ENCODE measurements around the gene PRRX2. TPM values are rescaled to one million over a fixed set of nuclear protein-coding genes. Genes with fewer than 3 reads are reported as not detected.
"Not testable (repeated sequence)": the region's sequence is repeated elsewhere in the genome, so short reads cannot be mapped to it uniquely, and the experiment has no call there.

The PRRX2 gene
- total RNA-seq, 1 experiment from 2014 or later = 7.6 TPM

DNA sequence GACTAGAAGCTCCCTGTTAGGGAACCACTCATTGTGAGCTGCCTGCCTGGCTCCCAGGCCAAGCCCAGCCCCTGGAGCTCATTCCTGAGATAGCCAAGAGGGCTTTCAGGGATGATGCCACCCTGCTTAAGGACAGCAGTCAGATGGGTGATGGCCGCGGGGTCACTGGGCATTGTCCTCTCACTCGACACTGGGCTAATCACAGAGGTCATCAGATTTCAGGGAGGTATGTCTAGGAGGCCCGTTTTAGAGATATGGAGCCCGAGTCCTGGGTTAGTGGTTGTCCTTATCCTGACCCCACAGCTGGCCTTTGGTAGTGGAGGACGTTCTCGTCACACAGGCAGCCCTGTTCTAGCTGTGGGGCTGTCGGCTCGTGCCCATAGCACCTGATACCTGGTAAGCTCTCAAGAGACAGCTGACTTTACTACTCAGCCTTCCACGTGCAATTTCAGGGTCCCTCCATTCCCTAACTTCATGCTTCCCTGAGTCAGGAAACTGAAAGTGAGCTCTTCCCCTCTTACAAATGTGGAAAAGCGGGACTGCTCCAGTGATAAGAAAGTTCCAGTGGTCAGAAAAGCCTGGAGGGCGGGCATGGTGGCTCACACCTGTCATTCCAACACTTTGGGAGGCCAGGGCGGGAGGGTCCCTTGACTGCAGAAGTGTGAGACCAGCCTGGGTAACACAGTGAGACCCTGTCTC, 94.5 kb downstream of the PRRX2 start:
- in situ Hi-C loops (cut with HindIII; ENCODE audit: low pct_unique_long_range_greater_than_20kb, low sequenced_read_pairs) = no loop called here
- no peak for DNase-seq (ENCODE audit: low read depth)

DNA sequence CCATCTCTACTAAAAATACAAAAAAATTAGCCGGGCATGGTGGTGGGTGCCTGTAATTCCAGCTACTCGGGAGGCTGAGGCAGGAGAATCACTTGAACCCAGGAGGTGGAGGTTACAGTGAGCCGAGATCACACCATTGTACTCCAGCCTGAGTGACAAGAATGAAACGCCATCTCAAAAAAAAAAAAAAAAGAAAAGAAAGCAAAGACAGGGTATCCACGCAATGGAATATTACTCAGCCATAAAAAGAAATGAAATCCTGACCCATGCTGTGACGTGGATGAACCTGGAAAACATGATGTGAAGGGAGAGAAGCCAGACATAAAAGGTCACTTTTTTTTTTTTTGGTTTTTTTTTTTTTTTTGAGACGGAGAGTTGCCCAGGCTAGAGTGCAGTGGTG, 95.3 kb downstream of the PRRX2 start:
- in situ Hi-C loops (cut with HindIII; ENCODE audit: low pct_unique_long_range_greater_than_20kb, low sequenced_read_pairs); DNase-seq (ENCODE audit: low read depth): not testable (repeated sequence)

DNA sequence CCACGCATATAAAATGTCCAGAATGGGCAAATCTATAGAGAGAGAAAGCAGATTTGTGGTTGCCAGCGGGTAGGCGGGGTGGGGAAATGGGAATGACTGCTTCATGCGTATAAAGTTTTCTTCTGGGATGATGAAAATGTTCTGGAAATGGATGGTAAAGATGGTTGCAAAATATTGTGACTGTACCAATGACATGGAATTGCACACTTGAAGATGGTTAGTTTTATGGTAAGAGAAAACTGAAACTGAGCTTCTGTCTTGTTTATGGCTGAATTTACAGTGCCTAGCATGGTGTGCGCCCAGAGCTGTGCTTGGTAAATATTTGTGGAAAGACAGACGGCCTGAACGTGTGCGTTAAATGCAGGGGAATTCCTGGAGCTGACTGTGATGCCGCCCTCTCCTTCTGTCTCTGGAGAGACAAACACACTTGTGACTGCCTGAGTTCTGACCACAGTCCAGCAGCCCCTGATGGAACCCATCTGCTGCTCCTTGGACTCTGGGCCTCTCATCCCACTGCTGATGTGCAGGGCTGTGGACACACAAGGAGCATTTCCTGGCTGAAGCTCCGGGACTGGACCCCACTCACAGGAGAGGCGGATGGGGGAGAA, 96.0 kb downstream of the PRRX2 start:
- DNase-seq (ENCODE audit: low read depth) = no peak
- in situ Hi-C loops (cut with HindIII; ENCODE audit: low pct_unique_long_range_greater_than_20kb, low sequenced_read_pairs) = no loop called here

- in situ Hi-C loops (cut with HindIII; ENCODE audit: low pct_unique_long_range_greater_than_20kb, low sequenced_read_pairs) = no loop called here
- DNase-seq (ENCODE audit: low read depth) = peak; percentile 75
Observed at GRCh38 chr9:129761901-129762369, 96.5 kb downstream of the PRRX2 start.

DNA sequence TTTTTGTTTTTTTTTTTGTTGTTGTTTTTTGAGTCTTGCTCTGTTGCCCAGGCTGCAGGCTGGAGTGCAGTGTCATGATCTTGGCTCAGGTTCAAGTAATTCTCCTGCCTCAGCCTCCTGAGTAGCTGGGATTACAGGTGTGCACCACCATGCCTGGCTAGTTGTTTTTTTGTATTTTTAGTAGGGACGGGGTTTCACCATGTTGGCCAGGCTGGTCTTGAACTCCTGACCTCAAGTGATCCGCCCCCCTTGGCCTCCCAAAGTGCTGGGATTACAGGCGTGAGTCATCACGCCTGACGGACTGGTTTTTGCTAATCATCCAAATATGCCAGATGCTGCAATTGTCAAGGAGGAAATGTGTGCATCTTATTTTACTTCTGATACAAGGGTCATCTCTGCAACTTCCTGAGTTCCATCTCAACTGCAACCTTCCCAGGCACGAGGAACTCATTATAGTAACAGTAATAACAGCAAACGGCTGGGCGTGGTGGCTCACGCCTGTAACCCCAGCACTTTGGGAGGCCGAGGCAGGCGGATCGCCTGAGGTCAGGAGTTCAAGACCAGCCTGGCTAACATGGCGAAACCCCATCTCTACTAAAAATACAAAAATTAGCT, 97.0 kb downstream of the PRRX2 start:
- peak; percentile 76 for DNase-seq (ENCODE audit: low read depth)
- in situ Hi-C loops (cut with HindIII; ENCODE audit: low pct_unique_long_range_greater_than_20kb, low sequenced_read_pairs) = not testable (repeated sequence)

GRCh38 chr9:129762985-129763926, 97.8 kb downstream of the PRRX2 start:
- DNase-seq (ENCODE audit: low read depth) = no peak
- in situ Hi-C loops (cut with HindIII; ENCODE audit: low pct_unique_long_range_greater_than_20kb, low sequenced_read_pairs) = no loop called here

GRCh38 chr9:129765764-129766317, 100.4 kb downstream of the PRRX2 start:
- in situ Hi-C loops (cut with HindIII; ENCODE audit: low pct_unique_long_range_greater_than_20kb, low sequenced_read_pairs) = no loop called here
- no peak for DNase-seq (ENCODE audit: low read depth)

- DNase-seq (ENCODE audit: low read depth) = no peak
- in situ Hi-C loops (cut with HindIII; ENCODE audit: low pct_unique_long_range_greater_than_20kb, low sequenced_read_pairs) = no loop called here
Observed at GRCh38 chr9:129768486-129768885, 103.0 kb downstream of the PRRX2 start.

- in situ Hi-C loops (cut with HindIII; ENCODE audit: low pct_unique_long_range_greater_than_20kb, low sequenced_read_pairs) = no loop called here
- no peak for DNase-seq (ENCODE audit: low read depth)
Observed at GRCh38 chr9:129769669-129770068, 104.2 kb downstream of the PRRX2 start.

GRCh38 chr9:129770741-129771140, 105.3 kb downstream of the PRRX2 start:
- in situ Hi-C loops (cut with HindIII; ENCODE audit: low pct_unique_long_range_greater_than_20kb, low sequenced_read_pairs) = no loop called here
- DNase-seq (ENCODE audit: low read depth) = no peak

Other genes with a start within 250 kb of the PRRX2 start
- gene C9orf50, start 44.5 kb upstream of the PRRX2 start, total RNA-seq (2014; rRNA removed; shearing (Covaris generic); ENCODE audit: low replicate concordance) = not detected in 2 replicates
- 67.2 and 70.5 TPM in 2 replicates for gene NTMT1, start 39.5 kb upstream of the PRRX2 start, total RNA-seq (2014; rRNA removed; shearing (Covaris generic); ENCODE audit: low replicate concordance)
- gene ASB6, start 23.5 kb upstream of the PRRX2 start, total RNA-seq (2014; rRNA removed; shearing (Covaris generic); ENCODE audit: low replicate concordance) = 23.1 and 34.4 TPM in 2 replicates
- gene PTGES, start 87.4 kb downstream of the PRRX2 start, total RNA-seq (2014; rRNA removed; shearing (Covaris generic); ENCODE audit: low replicate concordance) = 44.9 and 54.4 TPM in 2 replicates
- gene TOR1B, start 137.5 kb downstream of the PRRX2 start, total RNA-seq (2014; rRNA removed; shearing (Covaris generic); ENCODE audit: low replicate concordance) = 19.3 and 63.0 TPM in 2 replicates
- gene TOR1A, start 158.5 kb downstream of the PRRX2 start, total RNA-seq (2014; rRNA removed; shearing (Covaris generic); ENCODE audit: low replicate concordance) = 31.2 and 38.7 TPM in 2 replicates
- gene C9orf78, start 169.6 kb downstream of the PRRX2 start, total RNA-seq (2014; rRNA removed; shearing (Covaris generic); ENCODE audit: low replicate concordance) = 34.7 and 37.9 TPM in 2 replicates
- gene USP20, start 169.8 kb downstream of the PRRX2 start, total RNA-seq (2014; rRNA removed; shearing (Covaris generic); ENCODE audit: low replicate concordance) = 13.5 and 26.4 TPM in 2 replicates

Data from Caki2 (cell line).